ENCODE measurements around the gene GUCY2D.
"Not testable (repeated sequence)": the region's sequence is repeated elsewhere in the genome, so short reads cannot be mapped to it uniquely, and the experiment has no call there.

The GUCY2D gene

GRCh38 chr17:8046929-8047768, 44.7 kb downstream of the GUCY2D start:
- no peak for DNase-seq

GRCh38 chr17:8047769-8048110, 45.3 kb downstream of the GUCY2D start:
- DNase-seq = no peak

DNA sequence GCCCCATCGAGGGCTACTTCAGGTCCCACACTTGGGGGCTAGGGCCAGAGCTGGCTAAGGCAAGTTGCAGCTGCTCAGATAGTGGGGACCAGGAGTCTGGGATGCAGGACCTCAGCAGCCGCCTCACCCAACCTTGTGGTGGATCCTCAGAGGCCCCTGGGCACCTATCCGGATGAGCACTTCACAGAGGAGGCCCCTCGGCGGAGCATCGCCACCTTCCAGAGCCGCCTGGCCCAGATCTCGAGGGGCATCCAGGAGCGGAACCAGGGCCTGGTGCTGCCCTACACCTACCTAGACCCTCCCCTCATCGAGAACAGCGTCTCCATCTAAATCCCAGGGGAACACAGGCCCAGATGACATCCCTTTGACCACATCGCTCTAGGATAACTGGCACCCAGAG, 45.8 kb downstream of the GUCY2D start:
- DNase-seq = no peak

- no peak for DNase-seq
Measured at GRCh38 chr17:8048736-8049135, 46.3 kb downstream of the GUCY2D start.

GRCh38 chr17:8051831-8052230, 49.4 kb downstream of the GUCY2D start:
- DNase-seq = no peak

GRCh38 chr17:8052256-8053252, 50.1 kb downstream of the GUCY2D start:
- no peak for DNase-seq

- DNase-seq = no peak
Measured at GRCh38 chr17:8053600-8053999, 51.2 kb downstream of the GUCY2D start.

DNA sequence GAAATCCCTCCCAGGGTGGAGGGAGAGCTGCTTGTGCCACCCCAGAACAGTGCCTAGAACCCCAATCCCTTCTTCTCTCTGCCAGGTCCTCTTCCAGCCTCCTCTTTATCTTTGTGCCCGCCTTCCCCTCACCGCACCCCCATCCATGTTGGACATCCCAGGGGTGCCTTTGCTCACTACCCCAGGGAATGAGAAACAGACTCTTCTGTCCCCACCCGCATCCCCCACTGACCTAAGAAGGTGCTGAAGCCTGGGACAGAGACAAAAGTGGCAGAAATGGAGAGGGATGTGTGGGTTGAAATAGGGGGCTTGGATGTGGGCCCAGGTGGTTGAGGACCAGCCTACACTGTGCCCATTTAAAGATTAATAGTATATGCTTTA, 53.4 kb downstream of the GUCY2D start:
- no peak for DNase-seq

DNA sequence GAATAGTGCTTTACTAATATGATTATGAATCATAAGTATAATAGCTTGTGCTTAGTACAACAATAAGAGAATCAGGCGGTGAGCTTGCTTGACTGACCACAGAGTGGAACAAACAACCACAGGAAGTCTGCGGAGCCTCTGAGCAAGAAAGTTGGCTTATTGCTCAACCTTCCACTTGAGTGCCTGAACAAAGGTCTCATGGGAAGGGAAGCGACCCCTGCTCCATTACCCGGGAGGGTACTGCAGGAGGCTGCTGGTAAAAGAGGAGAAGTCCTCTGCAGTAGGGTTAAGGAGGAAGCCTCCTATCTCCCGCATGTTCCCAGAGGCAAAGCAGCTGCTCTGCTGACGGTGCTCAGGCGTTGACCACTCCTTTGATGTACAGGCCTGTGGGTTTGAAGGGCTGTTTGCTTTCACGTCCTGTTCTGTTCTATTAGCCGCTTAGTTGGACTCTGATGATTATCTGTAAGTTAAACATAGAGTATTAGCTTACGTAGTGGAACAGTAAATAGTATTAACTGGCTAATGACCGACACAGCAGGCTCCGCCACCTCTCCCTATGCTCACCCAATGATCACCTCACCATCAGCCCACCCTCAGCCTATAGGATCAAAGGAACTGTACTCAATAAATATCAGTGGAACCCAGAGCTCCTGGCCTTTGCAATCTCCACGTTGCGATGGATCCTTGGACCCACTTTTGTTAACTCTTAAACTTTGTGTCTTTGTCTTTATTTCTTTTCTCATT, 54.0 kb downstream of the GUCY2D start:
- peak; percentile 42 for DNase-seq

DNA sequence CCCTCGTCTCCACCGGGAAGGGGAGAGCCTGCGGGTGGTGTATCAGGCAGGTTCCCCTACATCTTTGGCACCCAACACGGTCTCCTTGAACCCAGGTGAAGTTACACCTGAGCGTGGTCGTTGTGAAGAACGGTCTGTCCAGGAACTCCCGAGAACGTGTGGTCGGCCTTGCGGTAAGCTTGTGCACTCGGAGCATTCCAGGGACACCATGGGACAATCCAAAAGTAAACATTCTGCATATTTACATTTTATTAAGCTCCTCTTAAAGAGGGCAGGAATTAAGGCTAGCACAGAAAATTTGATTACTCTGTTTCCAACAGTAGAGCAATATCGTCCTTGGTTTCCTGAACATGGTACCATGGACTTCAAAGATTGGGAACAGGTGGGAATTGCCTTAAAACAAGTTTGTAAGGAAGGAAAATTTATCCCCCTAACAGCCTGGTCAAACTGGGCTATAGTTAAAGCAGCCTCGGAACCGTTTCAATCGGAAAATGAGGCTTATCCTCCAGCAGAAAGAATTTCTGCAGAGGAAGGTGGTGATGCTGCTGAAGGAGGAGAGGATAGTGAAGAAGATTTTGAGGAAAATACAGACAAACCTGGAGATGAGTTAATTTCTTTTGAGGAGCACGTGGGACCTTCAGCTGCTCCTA, 54.7 kb downstream of the GUCY2D start:
- no peak for DNase-seq

DNA sequence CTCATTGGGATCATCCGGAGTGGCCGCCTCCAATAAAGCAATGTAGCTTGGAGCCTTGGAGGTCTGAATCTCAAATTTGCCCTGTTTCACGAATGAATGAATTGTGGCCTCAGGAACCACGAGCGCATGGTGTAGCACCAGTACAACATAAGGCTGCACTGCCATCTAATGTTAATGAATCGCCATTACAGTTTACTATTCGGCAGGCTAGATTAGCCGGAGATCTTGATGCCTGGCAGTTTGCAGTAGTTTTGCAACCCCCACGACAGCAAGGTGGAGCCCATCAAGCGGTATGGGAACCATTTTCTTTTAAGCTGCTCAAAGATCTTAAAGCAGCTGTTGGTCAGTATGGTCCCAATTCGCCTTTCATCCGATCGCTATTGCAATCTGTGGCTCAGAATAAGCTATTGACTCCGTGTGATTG, 55.3 kb downstream of the GUCY2D start:
- DNase-seq = peak; percentile 56

- no peak for DNase-seq
Measured at GRCh38 chr17:8059131-8059530, 56.7 kb downstream of the GUCY2D start.

GRCh38 chr17:8060274-8060673, 57.9 kb downstream of the GUCY2D start:
- peak; percentile 60 for DNase-seq

DNA sequence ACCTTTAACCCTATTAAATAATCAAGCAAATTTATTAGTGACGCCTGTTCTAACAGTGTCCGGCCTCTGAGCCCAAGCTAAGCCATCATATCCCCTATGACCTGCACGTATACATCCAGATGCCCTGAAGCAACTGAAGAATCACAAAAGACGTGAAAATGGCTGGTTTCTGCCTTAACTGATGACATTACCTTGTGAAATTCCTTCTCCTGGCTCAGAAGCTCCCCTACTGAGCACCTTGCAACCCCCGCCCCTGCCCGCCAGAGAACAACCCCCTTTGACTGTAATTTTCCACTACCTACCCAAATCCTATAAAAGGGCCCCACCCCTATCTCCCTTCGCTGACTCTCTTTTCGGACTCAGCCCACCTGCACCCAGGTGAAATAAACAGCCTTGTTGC, 59.4 kb downstream of the GUCY2D start:
- not testable (repeated sequence) for DNase-seq

DNA sequence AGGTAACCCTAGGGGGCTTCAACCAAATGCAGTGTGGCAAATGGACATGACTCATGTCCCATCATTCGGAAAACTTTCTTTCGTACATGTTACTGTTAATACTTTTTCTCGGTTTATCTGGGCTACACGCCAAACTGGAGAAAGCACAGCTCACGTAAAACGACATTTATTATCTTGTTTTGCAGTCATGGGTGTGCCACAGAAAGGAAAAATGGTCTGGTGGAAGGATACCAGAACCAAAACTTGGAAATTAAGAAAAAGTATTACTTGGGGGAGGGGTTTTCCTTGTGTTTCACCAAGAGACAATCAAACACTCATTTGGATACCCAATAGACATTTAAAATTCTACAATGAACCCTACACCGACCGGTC, 60.0 kb downstream of the GUCY2D start:
- no peak for DNase-seq

GRCh38 chr17:8062807-8063483, 60.5 kb downstream of the GUCY2D start:
- no peak for DNase-seq

DNA sequence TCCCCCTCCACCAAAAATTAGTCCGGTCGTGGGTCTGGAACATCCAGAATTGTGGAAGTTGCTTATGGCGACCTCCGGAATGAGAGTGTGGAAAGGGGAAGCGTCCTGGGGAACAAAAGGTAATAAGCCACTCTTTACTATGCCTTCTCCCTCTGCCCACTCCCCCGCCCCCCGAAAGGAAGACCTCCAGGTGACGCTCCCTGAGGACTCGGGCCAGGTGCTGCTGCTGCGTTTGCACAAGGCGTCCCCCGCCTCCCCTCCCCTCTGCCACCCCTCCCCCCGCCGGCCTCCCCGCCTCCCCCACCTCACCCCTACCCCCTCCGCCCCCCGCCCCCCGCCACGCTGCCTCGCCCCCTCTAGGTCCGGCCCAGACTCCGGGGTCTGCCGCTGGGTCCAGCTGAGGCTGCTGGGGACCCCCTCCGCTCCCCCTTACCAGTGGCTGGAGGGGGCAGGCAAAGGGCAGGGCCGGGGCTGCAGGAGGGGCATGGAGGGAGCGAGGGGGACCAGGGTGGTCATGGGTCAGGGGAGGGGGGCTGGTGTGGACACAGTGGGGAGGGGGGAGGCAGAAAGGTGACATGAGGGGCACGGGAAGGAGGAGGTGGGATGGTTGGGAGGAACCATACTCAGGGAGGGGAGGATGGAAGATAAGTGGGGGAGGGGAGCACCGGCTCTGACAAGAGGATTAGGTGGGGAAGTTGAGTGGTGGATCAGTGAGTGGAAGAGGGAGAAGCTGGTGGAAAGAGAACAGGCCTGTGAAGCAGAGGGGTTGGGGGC, 61.5 kb downstream of the GUCY2D start:
- no peak for DNase-seq

DNA sequence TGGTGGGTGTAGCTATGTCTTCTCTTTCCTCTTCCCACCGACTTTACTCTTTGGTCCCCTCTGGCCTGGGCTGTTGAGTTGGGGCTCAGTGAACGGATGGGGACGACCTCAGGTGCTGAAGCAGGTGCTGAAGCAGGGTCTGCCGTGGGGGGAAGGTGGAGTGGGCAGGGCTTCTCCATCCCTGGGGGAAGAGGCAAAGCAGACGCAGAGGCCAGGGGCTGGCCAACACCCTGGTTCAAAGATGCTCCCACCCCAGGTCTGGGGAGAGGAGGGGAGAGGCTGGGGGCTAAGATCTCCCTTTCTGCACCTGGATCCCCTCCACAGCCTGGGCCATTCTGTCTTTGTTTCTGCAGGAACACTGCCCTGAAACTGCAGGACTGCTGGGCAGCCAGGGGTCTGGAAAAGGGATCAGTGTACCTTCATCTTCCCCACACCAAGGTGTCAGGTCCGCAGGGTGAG, 62.2 kb downstream of the GUCY2D start:
- DNase-seq = no peak

DNA sequence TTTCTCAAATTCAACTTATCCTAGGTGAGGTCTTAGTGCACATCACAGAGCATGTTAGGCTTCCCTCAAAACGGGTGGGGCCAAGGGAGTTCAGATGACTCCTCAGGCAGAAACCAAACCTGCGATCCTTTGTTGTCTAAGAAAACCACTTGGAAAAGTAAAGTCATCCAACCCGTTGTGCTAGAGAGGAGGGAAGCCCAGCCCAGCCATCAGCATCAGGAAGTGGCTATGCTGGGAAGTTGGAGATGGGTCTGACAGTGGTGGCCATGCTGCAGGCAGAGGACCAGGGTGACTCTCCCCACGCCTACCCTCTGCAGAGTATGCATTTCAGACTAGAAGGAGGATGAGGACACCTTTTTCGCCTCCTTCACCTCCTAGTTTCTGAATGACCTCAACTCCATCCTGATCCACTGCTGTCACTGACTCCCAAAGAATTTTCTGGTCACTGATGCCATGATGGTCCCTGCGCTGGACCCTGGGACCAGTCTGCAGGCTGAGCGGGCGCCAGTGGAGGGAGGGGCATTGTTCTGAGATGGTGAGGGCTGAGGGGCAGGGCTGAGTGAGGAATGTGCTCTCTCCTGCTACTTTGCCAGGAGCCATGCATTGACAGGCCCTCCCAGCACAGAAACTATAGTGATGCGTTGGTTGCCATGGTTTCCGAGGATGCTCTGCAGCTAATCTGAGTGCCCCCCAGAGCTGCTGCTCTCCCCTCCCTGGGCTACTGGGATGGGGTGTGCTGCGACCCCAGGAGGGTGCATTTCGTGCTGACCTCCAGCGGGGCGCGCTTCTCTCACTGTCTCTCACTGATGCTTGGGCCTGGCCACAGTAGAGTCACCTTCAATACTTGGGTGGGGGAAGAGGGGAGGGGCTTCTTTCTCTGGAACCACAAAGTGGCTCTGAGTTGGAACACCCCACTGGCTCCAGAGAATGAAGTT, 64.7 kb downstream of the GUCY2D start:
- no peak for DNase-seq

DNA sequence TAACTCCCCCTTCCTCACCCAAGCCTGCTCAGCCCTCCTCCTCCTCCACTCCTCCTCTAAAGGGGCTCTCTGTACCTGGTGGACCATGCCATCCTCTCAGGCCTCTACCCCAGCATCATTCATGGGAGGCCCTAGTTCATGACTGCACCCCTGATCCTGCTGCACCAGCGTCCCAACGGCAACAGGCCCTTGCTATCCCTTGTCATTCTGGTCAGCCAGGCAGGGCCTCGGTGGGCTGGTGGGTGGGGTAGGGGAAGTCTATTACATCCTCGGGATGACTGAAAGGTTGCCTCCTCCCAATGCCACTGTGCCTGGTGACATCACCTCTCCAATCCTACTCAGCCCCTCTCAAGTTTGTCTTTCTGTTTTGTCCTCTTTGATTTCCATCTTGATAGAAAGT, 65.4 kb downstream of the GUCY2D start:
- DNase-seq = no peak
